RWPE1 (cell line): ENCODE data around the gene PPP6R3.

Source experiments
- CTCF ChIA-PET: fragments of 350-600 bp; sonication (Branson Sonifier 250); formaldehyde crosslinking; extraction: SDS; loops from one replicate; lab custom pipeline; 2021; lab: Yijun Ruan, JAX
- POLR2A ChIA-PET: fragments of 400-600 bp; formaldehyde crosslinking; extraction: SDS; loops from one replicate; lab custom pipeline; 2020; ENCODE audit warnings: antibody characterized with exemption; ENCODE audit not compliant: low non-redundant PET; lab: Yijun Ruan, JAX
- DNase-seq: peaks from one replicate; pipeline ENCODE4 v3.0.0; 2012; ENCODE audit warnings: low spot score
- H3K27ac ChIP-seq: fragments of 450-650 bp; 2 replicates; pipeline ENCODE4 v1.5.1; 2017
- CTCF ChIP-seq: fragments of 450-650 bp; conservative IDR thresholded peaks from 2 replicates; pipeline ENCODE4 v1.5.1; 2017; ENCODE audit warnings: low read depth, mild to moderate bottlenecking

The PPP6R3 gene

GRCh38 chr11:68425866-68426380 is 34.6 kb upstream of the PPP6R3 start:
- TF ChIP-seq CTCF: no peak
- no peak overlapping the region for H3K27ac ChIP-seq
- CTCF ChIA-PET: no interaction called here
- POLR2A ChIA-PET: no interaction called here
- DNase-seq: no peak

- no peak for TF ChIP-seq CTCF
- no peak overlapping the region for H3K27ac ChIP-seq
- CTCF ChIA-PET: no interaction called here
- POLR2A ChIA-PET: no interaction called here
- DNase-seq: no peak
Measured at GRCh38 chr11:68429661-68430060, 30.9 kb upstream of the PPP6R3 start.

GRCh38 chr11:68430384-68430783 is 30.2 kb upstream of the PPP6R3 start:
- DNase-seq: no peak
- ChIA-PET CTCF (no interaction called here), POLR2A (no interaction called here)
- TF ChIP-seq CTCF: no peak
- no peak overlapping the region for H3K27ac ChIP-seq

GRCh38 chr11:68430801-68431200 is 29.8 kb upstream of the PPP6R3 start:
- CTCF ChIA-PET: no interaction called here
- no peak for TF ChIP-seq CTCF
- POLR2A ChIA-PET: no interaction called here
- DNase-seq: peak; percentile 8
- no peak overlapping the region for H3K27ac ChIP-seq

GRCh38 chr11:68431984-68432645 is 28.4 kb upstream of the PPP6R3 start:
- TF ChIP-seq CTCF: no peak
- CTCF ChIA-PET: no interaction called here
- POLR2A ChIA-PET: no interaction called here
- no peak overlapping the region for H3K27ac ChIP-seq
- no peak for DNase-seq

- CTCF ChIA-PET: no interaction called here
- DNase-seq: no peak
- no peak overlapping the region for H3K27ac ChIP-seq
- POLR2A ChIA-PET: no interaction called here
- TF ChIP-seq CTCF: no peak
Measured at GRCh38 chr11:68432874-68433273, 27.7 kb upstream of the PPP6R3 start.
